Activated CD8-positive, alpha-beta memory T cell treated with anti-CD3 and anti-CD28 coated beads, Interleukin-2, amount 10 ng/mL, durations not matched to agents 7 days and 5 days (primary cell): ENCODE data around the gene URB1. TPM values are rescaled to one million over a fixed set of nuclear protein-coding genes. Genes with fewer than 3 reads are reported as not detected.
"Not testable (repeated sequence)": the region's sequence is repeated elsewhere in the genome, so short reads cannot be mapped to it uniquely, and the experiment has no call there.

ENCODE experiments used
- ATAC-seq: fragments of 150-1000 bp; cut with Tn5 transposase; one replicate; pipeline ENCODE4 v1.10.0; 2021; ENCODE audit warnings: moderate library complexity
- CTCF ChIA-PET: fragments of 350-600 bp; sonication (Branson Sonifier 250); formaldehyde crosslinking; loops from one replicate; lab custom pipeline; 2021; ENCODE audit warnings: antibody characterized with exemption; lab: Charles Lee
- DNase-seq: peaks from one replicate; pipeline ENCODE4 v3.0.0-alpha.2; 2020
- H3K27ac Mint-ChIP-seq: one replicate; pipeline ENCODE4 v1.8.0; 2021; ENCODE audit warnings: mild to moderate bottlenecking, mixed read lengths
- H3K27me3 Mint-ChIP-seq: one replicate; pipeline ENCODE4 v1.8.0; 2021; ENCODE audit warnings: mixed read lengths
- H3K36me3 Mint-ChIP-seq: one replicate; pipeline ENCODE4 v1.8.0; 2021; ENCODE audit warnings: mild to moderate bottlenecking, mixed read lengths
- H3K4me1 Mint-ChIP-seq: one replicate; pipeline ENCODE4 v1.8.0; 2021; ENCODE audit warnings: mixed read lengths
- H3K4me3 Mint-ChIP-seq: one replicate; pipeline ENCODE4 v1.8.0; 2021; ENCODE audit warnings: mild to moderate bottlenecking, moderate library complexity, mixed read lengths
- H3K9me3 Mint-ChIP-seq: one replicate; pipeline ENCODE4 v1.8.0; 2022; ENCODE audit warnings: low read depth, mixed read lengths
- total RNA-seq, 2 experiments: library from RNA; stranded (reverse); gene quantifications; one replicate each; pipeline ENCODE4 v1.2.3, GENCODE V29; 2021

URB1 gene
- total RNA-seq, 2 experiments from 2014 or later: 17.5 to 28.3 TPM

GRCh38 chr21:32377991-32378390 is 14.8 kb downstream of the URB1 start:
- ATAC-seq (no peak), DNase-seq (no peak)
- no peaks in the 10 kb centered on the region for H3K27me3 Mint-ChIP-seq
- H3K4me1 Mint-ChIP-seq: no peaks in the 10 kb centered on the region
- no peak overlapping the region for H3K27ac Mint-ChIP-seq
- CTCF ChIA-PET: no interaction called here
- no peaks in the 10 kb centered on the region for H3K9me3 Mint-ChIP-seq
- peaks cover 23% of the 10 kb centered on the region for H3K36me3 Mint-ChIP-seq
- no peak overlapping the region for H3K4me3 Mint-ChIP-seq

GRCh38 chr21:32377506-32377905 is 15.3 kb downstream of the URB1 start:
- H3K27ac Mint-ChIP-seq: no peak overlapping the region
- no peak for ATAC-seq
- H3K27me3 Mint-ChIP-seq: no peaks in the 10 kb centered on the region
- no peak overlapping the region for H3K4me3 Mint-ChIP-seq
- DNase-seq: no peak
- H3K9me3 Mint-ChIP-seq: no peaks in the 10 kb centered on the region
- peaks cover 23% of the 10 kb centered on the region for H3K36me3 Mint-ChIP-seq
- H3K4me1 Mint-ChIP-seq: no peaks in the 10 kb centered on the region
- CTCF ChIA-PET: no interaction called here

- DNase-seq: no peak
- ATAC-seq: no peak
- Mint-ChIP-seq H3K36me3 (peaks cover 34% of the 10 kb centered on the region), H3K27me3 (no peaks in the 10 kb centered on the region), H3K9me3 (no peaks in the 10 kb centered on the region), H3K4me3 (no peak overlapping the region), H3K27ac (no peak overlapping the region), H3K4me1 (peaks cover 13% of the 10 kb centered on the region)
- CTCF ChIA-PET: interaction anchor here (1.2 kb wide), 1 partner anchor 228 kb away, joined by 4 read pairs; no protein-coding TSS in a partner anchor
Observed at GRCh38 chr21:32372755-32373154, 20.1 kb downstream of the URB1 start.

- no peaks in the 10 kb centered on the region for H3K27me3 Mint-ChIP-seq
Observed at GRCh38 chr21:32371913-32372314, 20.9 kb downstream of the URB1 start.

GRCh38 chr21:32370998-32371766 is 21.6 kb downstream of the URB1 start:
- H3K27ac Mint-ChIP-seq: peak overlapping the region; percentile 69
- CTCF ChIA-PET: interaction anchor here (1.2 to 1.5 kb wide), 2 partner anchors 10 to 230 kb away, joined by 4 to 5 read pairs; no protein-coding TSS in a partner anchor
- no peaks in the 10 kb centered on the region for H3K9me3 Mint-ChIP-seq
- H3K36me3 Mint-ChIP-seq: peaks cover 38% of the 10 kb centered on the region
- peaks cover 15% of the 10 kb centered on the region for H3K4me1 Mint-ChIP-seq
- DNase-seq (no peak), ATAC-seq (no peak)
- H3K27me3 Mint-ChIP-seq: no peaks in the 10 kb centered on the region
- no peak overlapping the region for H3K4me3 Mint-ChIP-seq

More at GRCh38 chr21:32371913-32372314, 20.9 kb downstream of the URB1 start:
- H3K9me3 Mint-ChIP-seq: no peaks in the 10 kb centered on the region
- peaks cover 40% of the 10 kb centered on the region for H3K36me3 Mint-ChIP-seq
- ATAC-seq (peak; percentile 58), DNase-seq (no peak)
- no peak overlapping the region for H3K4me3 Mint-ChIP-seq
- CTCF ChIA-PET: interaction anchor here (1.2 to 1.5 kb wide), 3 partner anchors 11 to 229 kb away, joined by 4 to 5 read pairs (median 4); no protein-coding TSS in a partner anchor
- peak overlapping the region; percentile 69 for H3K27ac Mint-ChIP-seq
- H3K4me1 Mint-ChIP-seq: peaks cover 15% of the 10 kb centered on the region

GRCh38 chr21:32368961-32369360 is 23.9 kb downstream of the URB1 start:
- not testable (repeated sequence) for DNase-seq, H3K27ac Mint-ChIP-seq, H3K4me3 Mint-ChIP-seq, ATAC-seq, H3K9me3 Mint-ChIP-seq, H3K27me3 Mint-ChIP-seq
- Mint-ChIP-seq H3K4me1 (peaks cover 15% of the 10 kb centered on the region), H3K36me3 (peaks cover 44% of the 10 kb centered on the region)
- CTCF ChIA-PET: interaction anchor here (0.5 to 1.2 kb wide), 2 partner anchors 23 to 54 kb away, joined by 3 read pairs; no protein-coding TSS in a partner anchor

GRCh38 chr21:32368386-32368785 is 24.4 kb downstream of the URB1 start:
- CTCF ChIA-PET: interaction anchor here (0.5 kb wide), 1 partner anchor 53 kb away, joined by 3 read pairs; no protein-coding TSS in a partner anchor

GRCh38 chr21:32367158-32367557 is 25.7 kb downstream of the URB1 start:
- DNase-seq: no peak
- Mint-ChIP-seq H3K9me3 (no peaks in the 10 kb centered on the region), H3K4me3 (no peak overlapping the region), H3K36me3 (peaks cover 50% of the 10 kb centered on the region), H3K4me1 (peaks cover 13% of the 10 kb centered on the region), H3K27me3 (no peaks in the 10 kb centered on the region), H3K27ac (no peak overlapping the region)
- CTCF ChIA-PET: no interaction called here
- ATAC-seq: no peak

More at GRCh38 chr21:32368386-32368785, 24.4 kb downstream of the URB1 start:
- H3K4me1 Mint-ChIP-seq: peaks cover 15% of the 10 kb centered on the region
- no peak for ATAC-seq
- H3K36me3 Mint-ChIP-seq: peaks cover 46% of the 10 kb centered on the region
- H3K27me3 Mint-ChIP-seq: no peaks in the 10 kb centered on the region
- H3K9me3 Mint-ChIP-seq: no peaks in the 10 kb centered on the region
- no peak overlapping the region for H3K4me3 Mint-ChIP-seq
- H3K27ac Mint-ChIP-seq: no peak overlapping the region
- DNase-seq: no peak

GRCh38 chr21:32366191-32366590 is 26.6 kb downstream of the URB1 start:
- H3K4me1 Mint-ChIP-seq: peaks cover 4% of the 10 kb centered on the region
- H3K9me3 Mint-ChIP-seq: no peaks in the 10 kb centered on the region
- H3K27me3 Mint-ChIP-seq: no peaks in the 10 kb centered on the region
- H3K4me3 Mint-ChIP-seq: no peak overlapping the region
- ATAC-seq (no peak), DNase-seq (no peak)
- no peak overlapping the region for H3K27ac Mint-ChIP-seq
- peaks cover 45% of the 10 kb centered on the region for H3K36me3 Mint-ChIP-seq
- CTCF ChIA-PET: no interaction called here

GRCh38 chr21:32364796-32365195 is 28.0 kb downstream of the URB1 start:
- no peak for DNase-seq
- CTCF ChIA-PET: interaction anchor here (1.4 kb wide), 1 partner anchor 236 kb away, joined by 3 read pairs; no protein-coding TSS in a partner anchor
- Mint-ChIP-seq H3K27ac (peak overlapping the region; percentile 14), H3K36me3 (peaks cover 44% of the 10 kb centered on the region), H3K9me3 (no peaks in the 10 kb centered on the region), H3K27me3 (no peaks in the 10 kb centered on the region), H3K4me1 (peaks cover 5% of the 10 kb centered on the region), H3K4me3 (no peak overlapping the region)
- ATAC-seq: no peak

- CTCF ChIA-PET: interaction anchor here (1.4 kb wide), 1 partner anchor 237 kb away, joined by 3 read pairs; no protein-coding TSS in a partner anchor
- Mint-ChIP-seq H3K36me3 (peaks cover 41% of the 10 kb centered on the region), H3K4me3 (no peak overlapping the region), H3K4me1 (peaks cover 5% of the 10 kb centered on the region), H3K27me3 (no peaks in the 10 kb centered on the region), H3K9me3 (no peaks in the 10 kb centered on the region), H3K27ac (peak overlapping the region; percentile 14)
- DNase-seq (no peak), ATAC-seq (no peak)
Observed at GRCh38 chr21:32364387-32364786, 28.4 kb downstream of the URB1 start.

GRCh38 chr21:32360401-32360975 is 32.3 kb downstream of the URB1 start:
- ATAC-seq: no peak
- peaks cover 2% of the 10 kb centered on the region for H3K4me1 Mint-ChIP-seq
- H3K9me3 Mint-ChIP-seq: no peaks in the 10 kb centered on the region
- H3K36me3 Mint-ChIP-seq: peaks cover 39% of the 10 kb centered on the region
- no peak for DNase-seq
- no peak overlapping the region for H3K4me3 Mint-ChIP-seq
- CTCF ChIA-PET: interaction anchor here (0.6 kb wide), 1 partner anchor 378 kb away, joined by 3 read pairs; no protein-coding TSS in a partner anchor
- peak overlapping the region; percentile 14 for H3K27ac Mint-ChIP-seq
- H3K27me3 Mint-ChIP-seq: no peaks in the 10 kb centered on the region

GRCh38 chr21:32359719-32360260 is 33.0 kb downstream of the URB1 start:
- CTCF ChIA-PET: no interaction called here
- no peaks in the 10 kb centered on the region for H3K9me3 Mint-ChIP-seq

More at GRCh38 chr21:32359719-32360260, 33.0 kb downstream of the URB1 start:
- no peaks in the 10 kb centered on the region for H3K27me3 Mint-ChIP-seq
- H3K36me3 Mint-ChIP-seq: peaks cover 41% of the 10 kb centered on the region
- peaks cover 2% of the 10 kb centered on the region for H3K4me1 Mint-ChIP-seq
- ATAC-seq (no peak), DNase-seq (no peak)
- H3K27ac Mint-ChIP-seq: no peak overlapping the region
- no peak overlapping the region for H3K4me3 Mint-ChIP-seq
